HepG2 (cell line): ENCODE data around the gene SFT2D1. TPM values are rescaled to one million over a fixed set of nuclear protein-coding genes. Genes with fewer than 3 reads are reported as not detected.
A peak's percentile ranks its signal among the peaks of the same experiment; 100 is the strongest.

Experiments
- CTCF ChIP-seq: sonication (generic); formaldehyde crosslinking; IDR thresholded peaks from 2 replicates; pipeline ENCODE4 v1.5.0; 2020; ENCODE audit warnings: mild to moderate bottlenecking, missing genetic modification reagents, moderate library complexity
- DRAP1 ChIP-seq: IDR thresholded peaks from 2 replicates; pipeline ENCODE4 v1.6.1; 2016; ENCODE audit warnings: missing genetic modification reagents, missing compliant biosample characterization
- GABPB1 ChIP-seq: IDR thresholded peaks from 2 replicates; pipeline ENCODE4 v1.6.1; 2016; ENCODE audit warnings: mild to moderate bottlenecking, missing genetic modification reagents, moderate library complexity, missing compliant biosample characterization
- GATAD2A ChIP-seq: IDR thresholded peaks from 2 replicates; pipeline ENCODE4 v1.6.1; 2016
- HDAC2 ChIP-seq: sonication (generic); formaldehyde crosslinking; IDR thresholded peaks from 2 replicates; pipeline ENCODE4 v1.4.0; 2020; ENCODE audit warnings: missing genetic modification reagents
- HMGXB4 ChIP-seq, 2 experiments: sonication (generic) in 1 of 2; formaldehyde crosslinking in 1 of 2; IDR thresholded peaks; 2 replicates each; pipeline versions ENCODE4 v1.4.0 to v1.6.1; 2018 to 2020; ENCODE audit warnings: missing genetic modification reagents in 2 of 2, borderline replicate concordance in 1 of 2, low read depth in 1 of 2, mild to moderate bottlenecking in 1 of 2, missing biosample characterization in 1 of 2
- HNRNPH1 ChIP-seq: fragments of 200-400 bp; formaldehyde crosslinking; optimal IDR thresholded peaks from 2 replicates; pipeline ENCODE3; 2017; ENCODE audit warnings: mild to moderate bottlenecking, low read depth, low read length
- MAX ChIP-seq: IDR thresholded peaks from 2 replicates; pipeline ENCODE4 v1.6.1; 2012; ENCODE audit warnings: inconsistent platforms
- MYC ChIP-seq: sonication (generic); formaldehyde crosslinking; IDR thresholded peaks from 2 replicates; pipeline ENCODE4 v1.9.0; 2021; ENCODE audit warnings: missing genetic modification reagents, borderline replicate concordance
- MYPOP ChIP-seq: sonication (generic); formaldehyde crosslinking; IDR thresholded peaks from 2 replicates; pipeline ENCODE4 v1.8.1; 2023; ENCODE audit warnings: mild to moderate bottlenecking, moderate library complexity, missing genetic modification reagents
- PHF20 ChIP-seq: sonication (generic); formaldehyde crosslinking; IDR thresholded peaks from 2 replicates; pipeline ENCODE4 v1.5.0; 2020; ENCODE audit warnings: mild to moderate bottlenecking, missing genetic modification reagents
- RAD21 ChIP-seq: fragments of 450-650 bp; formaldehyde crosslinking; IDR thresholded peaks from 2 replicates; pipeline ENCODE4 v1.5.0; 2020; ENCODE audit warnings: mild to moderate bottlenecking
- SAP130 ChIP-seq: IDR thresholded peaks from 2 replicates; pipeline ENCODE4 v1.6.1; 2016; ENCODE audit warnings: low read depth
- STAG1 ChIP-seq: sonication (generic); formaldehyde crosslinking; IDR thresholded peaks from 2 replicates; pipeline ENCODE4 v1.4.0; 2020; ENCODE audit warnings: missing genetic modification reagents
- TEAD3 ChIP-seq: optimal IDR thresholded peaks from 2 replicates; pipeline ENCODE3; 2016; ENCODE audit warnings: borderline replicate concordance
- ZGPAT ChIP-seq: IDR thresholded peaks from 2 replicates; pipeline ENCODE4 v1.6.1; 2016; ENCODE audit warnings: mild to moderate bottlenecking
- ZNF317 ChIP-seq: sonication (generic); formaldehyde crosslinking; IDR thresholded peaks from 2 replicates; pipeline ENCODE4 v1.5.0; 2020; ENCODE audit warnings: mild to moderate bottlenecking, missing genetic modification reagents
- ZNF331 ChIP-seq: sonication (generic); formaldehyde crosslinking; IDR thresholded peaks from 2 replicates; pipeline ENCODE4 v1.4.0; 2020; ENCODE audit warnings: missing genetic modification reagents
- polyA plus RNA-seq, 8 experiments: library from polyadenylated mRNA; depleted of rRNA in 3 of 8; stranded (reverse) in 7 of 8; unstranded in 1 of 8; fragments of >200 nt; fragmentation: Illumina TruSeq in 4 of 8; extraction: Trizol in 4 of 8; gene quantifications; 2 replicates each; pipeline versions ENCODE4 v1.2.1 to v1.2.3, GENCODE V29; 2011 to 2016; ENCODE audit warnings: low read depth in 4 of 8, missing spikeins in 1 of 8, mixed read lengths in 1 of 8; ENCODE audit not compliant: insufficient read depth in 1 of 8
- total RNA-seq, 5 experiments: library from RNA; depleted of rRNA; stranded (reverse); fragments of >200 nt; fragmentation: Illumina TruSeq; extraction: Trizol; gene quantifications; 2 replicates each; pipeline ENCODE4 v1.2.3, GENCODE V29; 2016; ENCODE audit warnings: low read depth in 1 of 5

Gene SFT2D1
- total and polyA plus RNA-seq, 2 of the 13 experiments (the other 11 are each of a cell fraction or from before 2014, with no cell fraction given), result 115 to 147 TPM

- TF ChIP-seq HMGXB4 (CRISPR knock-in tag; IDR thresholded peaks at IDR 0.05; ENCODE audit: borderline replicate concordance in 1 of 2, low read depth in 1 of 2) (peak in 1 of 2 experiments; percentile 48; a peak in 1 of 4 replicates), ZNF317 (CRISPR knock-in tag) (0 out of 2 replicates have a peak, but pooled peaks have one; percentile 34), MYPOP (CRISPR knock-in tag) (no peak), MYC (CRISPR knock-in tag) (peak; percentile 65; the same call in 1 of the 2 replicates), DRAP1 (CRISPR knock-in tag) (no peak), SAP130 (CRISPR knock-in tag) (peak; percentile 51; the same call in 1 of the 2 replicates), CTCF (CRISPR knock-in tag) (peak; percentile 84), TEAD3 (peak; percentile 22), ZGPAT (CRISPR knock-in tag) (0 out of 2 replicates have a peak, but pooled peaks have one; percentile 18), ZNF331 (CRISPR knock-in tag) (0 out of 2 replicates have a peak, but pooled peaks have one; percentile 22), GATAD2A (CRISPR knock-in tag) (peak; percentile 33; the same call in 1 of the 2 replicates), PHF20 (CRISPR knock-in tag) (no peak), GABPB1 (CRISPR knock-in tag) (0 out of 2 replicates have a peak, but pooled peaks have one; percentile 23), RAD21 (CRISPR knock-in tag) (peak; percentile 72), MAX (peak; percentile 83), HNRNPH1 (no peak), STAG1 (CRISPR knock-in tag) (peak; percentile 89), HDAC2 (CRISPR knock-in tag) (0 out of 2 replicates have a peak, but pooled peaks have one; percentile 26)
Measured at GRCh38 chr6:166313255-166314070, 28.9 kb downstream of the SFT2D1 start (continued).
